ENCODE results near the gene GHRHR. TPM values are rescaled to one million over a fixed set of nuclear protein-coding genes. Genes with fewer than 3 reads are reported as not detected.

Gene GHRHR
- total RNA-seq: not detected
- long read RNA-seq, partial matches to known transcripts: 0 of 1 reads
- long read RNA-seq, other reads (novel, unspliced or antisense): 1 of 1 reads

GRCh38 chr7:30963842-30964241 lies at the start of gene GHRHR:
TSS of gene GHRHR (plus strand) at chr7:30963953. CDS start at chr7:30964069, 116 bp downstream.
- no peaks in the 10 kb centered on the region for H3K36me3 ChIP-seq
- ATAC-seq: peak in 1 of 2 donors; percentile 12
- no peak within 1 kb of the TSS for H3K4me3 ChIP-seq
- H3K27ac ChIP-seq: no peak within 1 kb of the TSS
- no peak for DNase-seq
- no peaks in the 10 kb centered on the region for H3K4me1 ChIP-seq
- H3K9me3 ChIP-seq: no peaks in the 10 kb centered on the region
- TF ChIP-seq CTCF (IDR thresholded peaks at IDR 0.05): no peak
- H3K27me3 ChIP-seq (ENCODE audit: low read depth): no peaks in the 10 kb centered on the region
- intact Hi-C loops (cut with DNase I): no loop called here

- Histone ChIP-seq H3K36me3 (peaks cover 5% of the 10 kb centered on the region), H3K4me1 (peaks cover 45% of the 10 kb centered on the region), H3K9me3 (no peaks in the 10 kb centered on the region), H3K27me3 (ENCODE audit: low read depth) (no peaks in the 10 kb centered on the region), H3K4me3 (peak overlapping the region; percentile 70), H3K27ac (peak overlapping the region; percentile 83)
- intact Hi-C loops (cut with DNase I): no loop called here
- ATAC-seq (peak; percentile 3 to 27), DNase-seq (no peak)
- TF ChIP-seq CTCF (IDR thresholded peaks at IDR 0.05): no peak
Measured at GRCh38 chr7:30914596-30914995, 49.2 kb upstream of the GHRHR start.

- Histone ChIP-seq H3K27me3 (ENCODE audit: low read depth) (no peaks in the 10 kb centered on the region), H3K27ac (peak overlapping the region; percentile 83), H3K4me1 (peaks cover 45% of the 10 kb centered on the region), H3K9me3 (no peaks in the 10 kb centered on the region), H3K4me3 (peak overlapping the region; percentile 70), H3K36me3 (peaks cover 10% of the 10 kb centered on the region)
- ATAC-seq: no peak
- peak; percentile 28 for DNase-seq
- intact Hi-C loops (cut with DNase I): no loop called here
- TF ChIP-seq CTCF (IDR thresholded peaks at IDR 0.05): no peak
Measured at GRCh38 chr7:30915005-30915601, 48.6 kb upstream of the GHRHR start.

GRCh38 chr7:30915751-30916150 lies 48.0 kb upstream of the GHRHR start:
- Histone ChIP-seq H3K4me3 (peak overlapping the region; percentile 70), H3K27ac (peak overlapping the region; percentile 83), H3K27me3 (ENCODE audit: low read depth) (no peaks in the 10 kb centered on the region), H3K4me1 (peaks cover 45% of the 10 kb centered on the region), H3K36me3 (peaks cover 16% of the 10 kb centered on the region), H3K9me3 (no peaks in the 10 kb centered on the region)
- ATAC-seq (no peak), DNase-seq (peak; percentile 23)
- TF ChIP-seq CTCF (IDR thresholded peaks at IDR 0.05): no peak
- intact Hi-C loops (cut with DNase I): no loop called here

- Histone ChIP-seq H3K36me3 (peaks cover 21% of the 10 kb centered on the region), H3K27ac (peak overlapping the region; percentile 83), H3K4me1 (peaks cover 45% of the 10 kb centered on the region), H3K4me3 (peak overlapping the region; percentile 70), H3K27me3 (ENCODE audit: low read depth) (no peaks in the 10 kb centered on the region), H3K9me3 (no peaks in the 10 kb centered on the region)
- TF ChIP-seq CTCF (IDR thresholded peaks at IDR 0.05): no peak
- intact Hi-C loops (cut with DNase I): no loop called here
- ATAC-seq (no peak), DNase-seq (no peak)
Measured at GRCh38 chr7:30916255-30916654, 47.5 kb upstream of the GHRHR start.
